Spinal cord (tissue), 10 donors: ENCODE measurements around the gene PALM2AKAP2. TPM values are rescaled to one million over a fixed set of nuclear protein-coding genes. Genes with fewer than 3 reads are reported as not detected.

Experiments used
- DNase-seq, 6 donors: peaks; one replicate each; pipeline versions ENCODE4 v3.0.0 to v3.0.0-alpha.2; 2013 to 2015; ENCODE audit warnings: low spot score in 6 of 6, low read depth in 4 of 6
- H3K27ac ChIP-seq: one replicate; pipeline ENCODE4 v1.5.1; 2013; ENCODE audit warnings: low read depth, low read length, control low read depth
- H3K27me3 ChIP-seq: one replicate; pipeline ENCODE4 v1.6.1; 2013; ENCODE audit warnings: low read length; ENCODE audit not compliant: control insufficient read depth, insufficient read depth
- H3K36me3 ChIP-seq: one replicate; pipeline ENCODE4 v1.6.1; 2013; ENCODE audit warnings: low read length; ENCODE audit not compliant: control insufficient read depth, insufficient read depth
- H3K4me1 ChIP-seq: one replicate; pipeline ENCODE4 v1.6.1; 2013; ENCODE audit warnings: low read length; ENCODE audit not compliant: control insufficient read depth, insufficient read depth
- H3K4me3 ChIP-seq: one replicate; pipeline ENCODE4 v1.5.1; 2013; ENCODE audit warnings: low read depth, low read length, control low read depth
- H3K9me3 ChIP-seq: one replicate; pipeline ENCODE4 v1.6.1; 2013; ENCODE audit warnings: low read length; ENCODE audit not compliant: control insufficient read depth, insufficient read depth
- WGBS: methylation state at CpG from one replicate; pipeline ENCODE4 v1.1.5; 2013; ENCODE audit warnings: missing lambda C conversion rate; ENCODE audit not compliant: insufficient coverage; 5-methylcytosine and 5-hydroxymethylcytosine counted together
- polyA plus RNA-seq, 2 donors: library from polyadenylated mRNA; unstranded; fragments of 120-200 nt; gene quantifications; one replicate each; pipeline ENCODE4 v1.2.1, GENCODE V29; 2013; ENCODE audit not compliant: insufficient read length in 2 of 2
- total RNA-seq, 2 donors: library from RNA; depleted of rRNA in 1 of 2; stranded (reverse); fragments of 120-200 nt in 1 of 2; fragments of >200 nt in 1 of 2; gene quantifications; one replicate each; pipeline versions ENCODE4 v1.2.3 to v1.2.4, GENCODE V29; 2013 to 2014
- donor health status: healthy.

PALM2AKAP2 gene
- total and polyA plus RNA-seq, 4 donors = 6.7 to 16.3 (median 9.0) TPM

- no CpG with 5 or more reads among the region's 1 CpG for WGBS
- no peak for DNase-seq
- no peak overlapping the region for H3K27ac ChIP-seq
Observed at GRCh38 chr9:109826559-109826958, 46.6 kb downstream of the PALM2AKAP2 start.

GRCh38 chr9:109828254-109828653 is 48.3 kb downstream of the PALM2AKAP2 start:
- Histone ChIP-seq H3K9me3 (no peaks in the 10 kb centered on the region), H3K36me3 (no peaks in the 10 kb centered on the region), H3K27me3 (no peaks in the 10 kb centered on the region), H3K4me1 (no peaks in the 10 kb centered on the region), H3K27ac (no peak overlapping the region), H3K4me3 (no peak overlapping the region)
- no CpG with 5 or more reads among the region's 3 CpGs for WGBS
- peak in 1 of 6 donors; percentile 8 for DNase-seq

More at GRCh38 chr9:109826559-109826958, 46.6 kb downstream of the PALM2AKAP2 start:
- H3K4me1 ChIP-seq = no peaks in the 10 kb centered on the region
- H3K27me3 ChIP-seq = no peaks in the 10 kb centered on the region
- no peak overlapping the region for H3K4me3 ChIP-seq
- no peaks in the 10 kb centered on the region for H3K9me3 ChIP-seq
- H3K36me3 ChIP-seq = no peaks in the 10 kb centered on the region
